ENCODE measurements around the gene SEMA3C. TPM values are rescaled to one million over a fixed set of nuclear protein-coding genes. Genes with fewer than 3 reads are reported as not detected.

Gene SEMA3C
- total RNA-seq, 2 experiments from 2014 or later: not detected

DNA sequence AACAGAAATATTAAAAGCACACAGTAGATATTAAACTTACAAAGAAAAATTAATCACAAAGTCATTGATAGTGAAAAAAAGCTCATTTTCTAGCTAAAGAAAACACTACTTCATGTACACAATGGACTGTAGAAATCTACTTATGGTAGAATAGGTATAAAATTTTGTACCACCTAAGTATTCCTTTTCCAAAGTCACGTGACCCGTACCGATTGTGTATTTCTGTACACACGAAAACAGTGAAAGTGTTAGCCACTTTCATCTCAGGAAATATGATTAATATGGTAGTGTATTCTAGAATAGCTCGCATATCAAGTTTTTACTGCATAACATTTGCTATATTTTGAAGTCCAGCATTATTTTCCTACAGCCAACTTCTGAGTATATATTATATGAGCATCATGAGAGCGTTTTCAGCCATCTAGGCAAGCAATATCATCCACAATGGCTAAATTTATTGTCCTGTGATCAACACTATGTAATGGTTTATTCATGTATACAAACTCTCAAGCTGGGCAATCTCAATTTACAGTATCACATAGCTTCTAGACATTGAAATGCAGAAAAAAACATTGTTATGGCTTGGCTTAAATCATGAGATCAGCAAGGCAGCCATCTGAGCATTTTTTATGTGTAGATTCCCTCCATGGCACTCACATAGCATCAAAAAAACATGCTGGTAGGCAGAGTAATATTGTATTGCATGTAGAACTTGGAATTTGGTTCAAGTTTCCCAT is 165.7 kb downstream of the SEMA3C start:
- TF ChIP-seq, protein P1, sequence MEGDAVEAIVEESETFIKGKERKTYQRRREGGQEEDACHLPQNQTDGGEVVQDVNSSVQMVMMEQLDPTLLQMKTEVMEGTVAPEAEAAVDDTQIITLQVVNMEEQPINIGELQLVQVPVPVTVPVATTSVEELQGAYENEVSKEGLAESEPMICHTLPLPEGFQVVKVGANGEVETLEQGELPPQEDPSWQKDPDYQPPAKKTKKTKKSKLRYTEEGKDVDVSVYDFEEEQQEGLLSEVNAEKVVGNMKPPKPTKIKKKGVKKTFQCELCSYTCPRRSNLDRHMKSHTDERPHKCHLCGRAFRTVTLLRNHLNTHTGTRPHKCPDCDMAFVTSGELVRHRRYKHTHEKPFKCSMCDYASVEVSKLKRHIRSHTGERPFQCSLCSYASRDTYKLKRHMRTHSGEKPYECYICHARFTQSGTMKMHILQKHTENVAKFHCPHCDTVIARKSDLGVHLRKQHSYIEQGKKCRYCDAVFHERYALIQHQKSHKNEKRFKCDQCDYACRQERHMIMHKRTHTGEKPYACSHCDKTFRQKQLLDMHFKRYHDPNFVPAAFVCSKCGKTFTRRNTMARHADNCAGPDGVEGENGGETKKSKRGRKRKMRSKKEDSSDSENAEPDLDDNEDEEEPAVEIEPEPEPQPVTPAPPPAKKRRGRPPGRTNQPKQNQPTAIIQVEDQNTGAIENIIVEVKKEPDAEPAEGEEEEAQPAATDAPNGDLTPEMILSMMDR (IDR thresholded peaks at IDR 0.05): no peak
- H3K4me3 Mint-ChIP-seq: no peak overlapping the region
- H3K9me3 Mint-ChIP-seq: no peaks in the 10 kb centered on the region
- no peaks in the 10 kb centered on the region for H3K4me1 Mint-ChIP-seq (ENCODE audit: low read depth)
- CTCF ChIA-PET: no interaction called here
- ATAC-seq (no peak), DNase-seq (no peak)
- no peak overlapping the region for H3K27ac Mint-ChIP-seq
- H3K36me3 Mint-ChIP-seq (ENCODE audit: low read depth): no peaks in the 10 kb centered on the region
- no peaks in the 10 kb centered on the region for H3K27me3 Mint-ChIP-seq
- POLR2A ChIA-PET: no interaction called here
- intact Hi-C loops (cut with micrococcal nuclease): no loop called here

DNA sequence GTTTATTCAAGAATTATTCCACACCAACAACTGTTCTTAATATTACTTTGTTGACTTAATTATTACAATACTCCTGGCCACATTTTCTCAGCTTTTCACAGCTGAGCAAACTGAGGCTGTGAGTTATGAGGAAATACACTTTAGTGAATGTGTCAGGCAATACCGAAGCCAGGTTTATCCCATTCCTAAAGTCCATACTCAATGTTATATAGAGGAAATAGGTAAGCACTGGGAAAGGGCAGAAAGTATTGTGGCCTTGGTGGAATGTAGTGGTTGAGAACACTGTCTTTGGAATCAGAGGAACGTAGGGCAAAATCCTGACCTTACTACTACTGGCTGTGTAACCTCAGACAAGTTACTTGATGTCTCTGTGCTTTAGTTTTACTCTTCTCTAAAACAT is 169.6 kb downstream of the SEMA3C start:
- H3K9me3 Mint-ChIP-seq: no peaks in the 10 kb centered on the region
- no peak overlapping the region for H3K4me3 Mint-ChIP-seq
- no peak overlapping the region for H3K27ac Mint-ChIP-seq
- no peaks in the 10 kb centered on the region for H3K4me1 Mint-ChIP-seq (ENCODE audit: low read depth)
- intact Hi-C loops (cut with micrococcal nuclease): no loop called here
- ATAC-seq: no peak
- H3K36me3 Mint-ChIP-seq (ENCODE audit: low read depth): no peaks in the 10 kb centered on the region
- no peaks in the 10 kb centered on the region for H3K27me3 Mint-ChIP-seq
- TF ChIP-seq, protein P1 (IDR thresholded peaks at IDR 0.05): no peak
- POLR2A ChIA-PET: no interaction called here
- no peak for DNase-seq
- CTCF ChIA-PET: no interaction called here

DNA sequence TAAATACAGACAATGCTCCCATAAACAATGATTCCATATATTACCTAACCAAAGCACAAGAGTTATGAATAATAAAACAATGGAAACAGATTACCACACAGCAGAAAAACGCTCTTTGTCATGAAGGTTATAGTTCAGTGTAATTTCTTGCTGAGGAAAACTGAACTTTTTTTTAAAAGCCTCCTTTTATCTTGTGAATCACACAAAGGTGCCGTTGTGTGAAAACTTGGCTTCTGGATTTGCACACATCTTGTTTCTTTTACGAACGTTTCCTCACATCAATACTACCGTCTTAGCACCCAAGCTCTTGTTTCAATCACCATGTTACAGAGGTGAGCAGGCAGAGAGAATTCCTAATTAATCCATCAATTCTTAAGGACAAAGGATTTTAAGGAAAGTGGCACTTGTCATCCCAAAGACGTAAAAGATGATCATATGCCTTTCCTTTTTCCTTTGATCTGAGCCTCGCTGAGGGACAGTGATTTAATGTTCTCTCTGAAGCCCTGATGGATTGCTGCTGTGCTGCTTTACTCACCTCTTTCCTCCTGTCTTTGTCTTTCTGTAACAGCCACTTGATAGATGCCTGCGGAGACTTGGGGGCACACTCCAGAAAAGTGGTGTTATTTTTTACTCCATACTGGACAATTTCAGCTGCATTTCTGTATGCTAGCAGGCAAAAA is 170.3 kb downstream of the SEMA3C start:
- H3K4me3 Mint-ChIP-seq: no peak overlapping the region
- no peak overlapping the region for H3K27ac Mint-ChIP-seq
- no peaks in the 10 kb centered on the region for H3K36me3 Mint-ChIP-seq (ENCODE audit: low read depth)
- intact Hi-C loops (cut with micrococcal nuclease): no loop called here
- H3K27me3 Mint-ChIP-seq: no peaks in the 10 kb centered on the region
- no peaks in the 10 kb centered on the region for H3K4me1 Mint-ChIP-seq (ENCODE audit: low read depth)
- DNase-seq (no peak), ATAC-seq (no peak)
- TF ChIP-seq, protein P1 (IDR thresholded peaks at IDR 0.05): no peak
- ChIA-PET CTCF (no interaction called here), POLR2A (no interaction called here)
- no peaks in the 10 kb centered on the region for H3K9me3 Mint-ChIP-seq

DNA sequence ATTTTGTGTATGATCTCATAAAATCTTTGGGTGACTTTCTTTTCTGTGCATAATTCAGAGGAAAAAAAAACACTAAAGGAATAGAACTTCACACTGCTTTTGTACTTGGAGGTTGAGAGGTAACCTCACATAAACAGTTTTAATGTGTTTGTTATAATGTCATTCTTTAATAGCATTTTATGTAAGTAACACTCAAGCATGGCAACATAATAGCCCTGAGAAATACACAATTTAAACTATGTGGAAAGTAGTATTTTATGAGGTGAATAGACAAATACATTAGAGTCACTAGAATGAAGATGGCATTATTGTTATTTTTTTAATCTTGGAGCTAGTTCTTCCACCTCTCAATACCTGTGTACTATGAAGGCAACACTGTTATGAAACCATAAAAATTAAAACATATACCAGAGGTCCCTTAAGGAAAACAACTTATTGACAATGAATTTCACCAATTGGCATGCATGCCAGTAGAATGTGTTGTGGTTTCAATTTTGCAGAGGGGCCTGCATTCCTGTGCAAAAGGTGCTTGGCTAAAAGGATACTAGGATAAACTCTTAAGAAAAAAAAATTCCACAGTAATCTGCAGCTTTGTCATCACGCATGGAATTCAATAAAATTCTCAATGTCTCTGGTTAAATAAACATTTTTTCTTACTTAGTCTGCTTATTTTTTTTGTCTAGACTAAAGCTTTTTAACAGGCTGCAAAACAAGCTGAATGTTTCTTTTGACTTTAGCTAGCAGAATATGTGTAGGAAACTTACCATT is 177.9 kb downstream of the SEMA3C start:
- no peaks in the 10 kb centered on the region for H3K4me1 Mint-ChIP-seq (ENCODE audit: low read depth)
- CTCF ChIA-PET: no interaction called here
- POLR2A ChIA-PET: no interaction called here
- no peaks in the 10 kb centered on the region for H3K9me3 Mint-ChIP-seq
- H3K4me3 Mint-ChIP-seq: no peak overlapping the region
- intact Hi-C loops (cut with micrococcal nuclease): no loop called here
- DNase-seq (no peak), ATAC-seq (no peak)
- no peak overlapping the region for H3K27ac Mint-ChIP-seq
- no peaks in the 10 kb centered on the region for H3K36me3 Mint-ChIP-seq (ENCODE audit: low read depth)
- TF ChIP-seq, protein P1 (IDR thresholded peaks at IDR 0.05): no peak
- no peaks in the 10 kb centered on the region for H3K27me3 Mint-ChIP-seq
